Nephron progenitor cell (in vitro differentiated cells): ENCODE results near the gene AHI1.
A peak's percentile ranks its signal among the peaks of the same experiment; 100 is the strongest.

Experiments
- DNase-seq: peaks from one replicate; pipeline ENCODE4 v3.0.0; 2021
- H3K27ac Mint-ChIP-seq: 2 replicates; pipeline ENCODE4 v1.8.0; 2021; ENCODE audit warnings: mild to moderate bottlenecking, moderate library complexity, mixed read lengths
- H3K27me3 Mint-ChIP-seq: 2 replicates; pipeline ENCODE4 v1.8.0; 2021; ENCODE audit warnings: mild to moderate bottlenecking, low read depth, mixed read lengths; ENCODE audit not compliant: poor library complexity
- H3K36me3 Mint-ChIP-seq: 2 replicates; pipeline ENCODE4 v1.8.0; 2021; ENCODE audit warnings: low read depth, mixed read lengths
- H3K4me1 Mint-ChIP-seq: 2 replicates; pipeline ENCODE4 v1.8.0; 2021; ENCODE audit warnings: mixed read lengths
- H3K4me3 Mint-ChIP-seq: 2 replicates; pipeline ENCODE4 v1.8.0; 2021; ENCODE audit warnings: mild to moderate bottlenecking, moderate library complexity, mixed read lengths
- H3K9me3 Mint-ChIP-seq: 2 replicates; pipeline ENCODE4 v1.8.0; 2021; ENCODE audit warnings: mild to moderate bottlenecking, moderate library complexity, mixed read lengths
- CTCF ChIP-seq: fragments of 200-600 bp; sonication (generic); IDR thresholded peaks from 2 replicates; pipeline ENCODE4 v1.5.0; 2021; ENCODE audit warnings: antibody characterized with exemption

Gene AHI1

GRCh38 chr6:135289816-135290215 lies 207.7 kb downstream of the AHI1 start:
- Mint-ChIP-seq H3K4me3 (no peak overlapping the region), H3K27me3 (peaks cover 2% of the 10 kb centered on the region), H3K4me1 (no peaks in the 10 kb centered on the region), H3K9me3 (no peaks in the 10 kb centered on the region), H3K36me3 (peaks cover 28% of the 10 kb centered on the region), H3K27ac (no peak overlapping the region)
- no peak for DNase-seq
- no peak for TF ChIP-seq CTCF

- Mint-ChIP-seq H3K27ac (peak overlapping the region; percentile 7), H3K27me3 (no peaks in the 10 kb centered on the region), H3K4me3 (no peak overlapping the region), H3K36me3 (peaks cover 16% of the 10 kb centered on the region), H3K9me3 (no peaks in the 10 kb centered on the region), H3K4me1 (no peaks in the 10 kb centered on the region)
- no peak for TF ChIP-seq CTCF
- no peak for DNase-seq
Observed at GRCh38 chr6:135286962-135287538, 210.5 kb downstream of the AHI1 start.

GRCh38 chr6:135285165-135285564 lies 212.4 kb downstream of the AHI1 start:
- Mint-ChIP-seq H3K4me3 (no peak overlapping the region), H3K27me3 (no peaks in the 10 kb centered on the region), H3K27ac (no peak overlapping the region), H3K4me1 (no peaks in the 10 kb centered on the region), H3K9me3 (no peaks in the 10 kb centered on the region), H3K36me3 (peaks cover 16% of the 10 kb centered on the region)
- no peak for DNase-seq
- TF ChIP-seq CTCF = no peak

- peaks cover 16% of the 10 kb centered on the region for H3K36me3 Mint-ChIP-seq
- DNase-seq = no peak
- H3K27ac Mint-ChIP-seq = no peak overlapping the region
- no peaks in the 10 kb centered on the region for H3K4me1 Mint-ChIP-seq
- no peaks in the 10 kb centered on the region for H3K9me3 Mint-ChIP-seq
- H3K27me3 Mint-ChIP-seq = peaks cover 4% of the 10 kb centered on the region
- TF ChIP-seq CTCF = no peak
- no peak overlapping the region for H3K4me3 Mint-ChIP-seq
Observed at GRCh38 chr6:135283926-135284325, 213.6 kb downstream of the AHI1 start.

- Mint-ChIP-seq H3K27me3 (peaks cover 4% of the 10 kb centered on the region), H3K36me3 (peaks cover 8% of the 10 kb centered on the region), H3K9me3 (no peaks in the 10 kb centered on the region), H3K27ac (no peak overlapping the region), H3K4me3 (no peak overlapping the region), H3K4me1 (no peaks in the 10 kb centered on the region)
- no peak for DNase-seq
- no peak for TF ChIP-seq CTCF
Observed at GRCh38 chr6:135282395-135282794, 215.1 kb downstream of the AHI1 start.

- Mint-ChIP-seq H3K27ac (no peak overlapping the region), H3K4me3 (no peak overlapping the region), H3K36me3 (peaks cover 3% of the 10 kb centered on the region), H3K27me3 (peaks cover 4% of the 10 kb centered on the region), H3K9me3 (no peaks in the 10 kb centered on the region), H3K4me1 (no peaks in the 10 kb centered on the region)
- DNase-seq = no peak
- no peak for TF ChIP-seq CTCF
Observed at GRCh38 chr6:135281964-135282363, 215.6 kb downstream of the AHI1 start.
